HG03565 (cell line): ENCODE measurements around the gene MBNL3.
A peak's percentile ranks its signal among the peaks of the same experiment; 100 is the strongest.

Experiments
- ATAC-seq: cut with Tn5 transposase; IDR thresholded peaks from one replicate; pipeline ENCODE4 v1.9.1; 2021; ENCODE audit warnings: mild to moderate bottlenecking, moderate library complexity; ENCODE audit not compliant: unreplicated experiment

Gene MBNL3

DNA sequence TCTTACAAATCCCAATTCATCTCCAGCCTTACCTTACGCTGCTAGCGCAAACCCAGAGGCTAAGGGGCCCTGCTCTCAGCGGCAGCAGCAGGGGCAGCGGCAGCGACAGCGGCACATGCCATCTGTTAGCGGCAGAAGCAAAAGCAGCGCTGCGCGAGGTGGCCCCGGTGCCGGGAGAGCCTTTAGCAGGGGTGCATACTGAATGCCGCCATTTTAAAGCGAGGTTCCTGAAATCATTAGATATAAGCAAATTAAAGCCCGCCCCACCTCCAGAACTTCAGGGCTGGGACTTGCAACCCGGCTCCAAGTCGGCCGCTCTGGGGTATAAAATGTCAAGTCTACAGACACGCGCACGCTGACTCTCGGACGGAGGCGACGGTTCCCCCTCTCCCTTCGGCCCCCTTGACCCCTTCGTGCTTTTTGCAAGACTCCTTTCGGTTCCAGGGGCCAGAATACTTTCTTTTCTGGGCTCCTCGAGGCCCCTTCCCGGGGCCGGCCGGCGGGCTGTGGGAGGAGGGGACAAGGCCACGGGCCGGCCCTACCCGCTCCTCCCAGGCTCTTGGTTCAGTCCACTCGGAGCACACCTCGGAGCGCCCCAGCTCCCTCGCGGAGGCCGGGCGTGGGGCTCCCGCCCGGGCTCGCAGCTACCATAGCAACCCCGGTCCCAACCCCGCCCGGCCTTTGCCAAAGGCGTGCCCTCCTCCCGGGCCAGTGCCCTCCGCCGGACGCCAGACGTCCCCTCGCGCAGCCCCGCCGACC is at the start of gene MBNL3:
TSS of gene MBNL3 (minus strand) at position 220 of the 759 bp plus-strand sequence. CDS start 49,427 bp downstream, outside the sequence.
- ATAC-seq, result peak; percentile 37

- ATAC-seq, result no peak
These were observed 44.6 kb upstream of the MBNL3 start for GRCh38 chrX:132533409-132533808.

DNA sequence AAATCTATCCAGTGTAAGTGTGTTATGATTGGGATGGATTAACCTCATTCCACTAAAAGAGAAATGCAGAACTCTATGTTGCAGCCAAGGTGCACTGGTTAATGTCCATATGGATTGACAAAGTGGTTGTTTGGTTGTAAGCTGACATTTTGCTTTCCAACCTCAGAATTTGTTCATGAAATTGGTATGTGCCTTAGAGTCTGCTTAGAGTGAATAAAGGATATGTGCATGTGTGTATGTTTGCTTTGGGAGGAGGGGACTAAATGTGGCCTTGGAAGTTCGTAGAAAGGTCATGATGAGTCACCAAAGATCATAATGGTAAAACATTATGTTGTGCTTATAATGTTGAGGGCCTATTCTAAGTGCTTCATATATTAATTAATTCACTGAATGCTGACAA is 44.1 kb upstream of the MBNL3 start:
- ATAC-seq, result no peak

DNA sequence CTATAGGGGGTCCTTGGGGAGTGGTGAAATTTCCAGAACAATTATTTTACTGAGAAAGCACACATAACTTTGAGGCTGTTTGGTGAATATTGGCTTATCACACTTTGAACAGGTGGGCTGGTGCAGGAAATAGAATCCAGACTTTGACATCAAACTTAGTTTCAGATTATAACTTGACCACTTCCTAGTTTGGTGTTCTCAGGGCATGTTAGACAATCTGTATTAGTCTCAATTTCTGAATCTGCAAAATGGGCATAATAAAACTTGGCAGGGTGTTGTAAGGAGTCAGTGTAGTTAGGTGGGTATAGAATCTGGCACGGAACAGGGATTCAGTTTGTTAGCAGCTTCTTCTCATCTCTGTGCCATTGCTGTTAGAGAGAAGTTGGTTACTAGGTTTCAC is 43.3 kb upstream of the MBNL3 start:
- no peak for ATAC-seq

- ATAC-seq, result no peak
These were observed 32.0 kb upstream of the MBNL3 start for GRCh38 chrX:132520792-132521191.

GRCh38 chrX:132520213-132520612 is 31.4 kb upstream of the MBNL3 start:
- no peak for ATAC-seq

DNA sequence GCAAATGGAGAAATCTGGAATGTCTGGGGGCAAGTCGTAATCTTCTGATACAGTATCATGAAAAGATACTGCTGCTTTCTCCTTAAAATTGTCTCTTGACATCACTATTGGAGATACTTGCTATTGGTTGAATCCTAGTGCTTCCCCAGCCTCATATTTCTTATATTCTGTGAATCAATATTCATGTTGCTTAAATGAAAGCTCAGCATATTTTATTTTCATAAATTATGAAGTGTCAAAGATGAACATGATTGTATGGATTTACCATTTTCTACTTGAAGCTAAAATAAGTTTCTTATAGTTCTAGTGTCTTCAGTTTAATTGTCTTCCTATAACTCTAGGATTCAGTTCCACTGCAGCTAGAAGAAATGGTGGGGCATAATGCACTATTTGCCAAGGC is 29.6 kb upstream of the MBNL3 start:
- no peak for ATAC-seq

DNA sequence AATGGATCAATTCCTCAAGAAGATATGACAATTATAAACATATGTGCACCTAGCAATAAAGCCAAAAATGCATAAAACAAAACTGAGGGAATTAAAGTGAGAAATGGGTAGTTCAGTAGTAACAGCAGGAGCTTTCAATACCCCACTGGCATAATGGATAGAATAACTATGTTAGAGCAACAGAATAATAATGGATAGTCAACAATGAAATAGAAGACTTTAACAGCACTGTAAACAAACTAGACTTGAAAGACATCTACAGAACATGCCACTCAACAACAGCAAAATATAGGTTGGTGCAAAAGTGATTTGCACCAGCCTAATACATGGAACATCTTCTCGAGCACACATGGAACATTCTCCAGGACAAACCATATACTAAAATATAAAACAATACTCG is 20.0 kb upstream of the MBNL3 start:
- ATAC-seq, result no peak

DNA sequence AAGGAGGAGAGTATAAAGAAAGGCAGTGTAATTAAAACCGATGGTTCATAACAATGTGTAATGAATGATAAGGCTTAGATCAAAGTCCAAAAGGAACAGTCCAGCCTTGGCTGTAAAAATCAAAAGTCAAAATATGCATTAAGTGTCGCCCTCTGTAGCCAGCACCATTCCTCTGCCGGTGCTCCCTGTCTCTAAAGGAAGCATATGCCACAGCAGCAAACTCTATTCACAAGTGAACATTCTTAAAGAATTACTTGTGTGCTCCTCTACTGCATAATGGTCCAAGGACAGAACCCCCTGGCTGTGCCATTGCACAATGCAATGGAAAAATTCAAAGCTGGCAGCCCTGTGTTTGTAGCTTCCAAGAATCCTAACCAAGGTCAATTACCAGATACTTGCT is 16.3 kb upstream of the MBNL3 start:
- no peak for ATAC-seq

- no peak for ATAC-seq
These were observed 15.6 kb upstream of the MBNL3 start for GRCh38 chrX:132504417-132504816.

GRCh38 chrX:132501606-132502005 is 12.8 kb upstream of the MBNL3 start:
- ATAC-seq, result no peak

DNA sequence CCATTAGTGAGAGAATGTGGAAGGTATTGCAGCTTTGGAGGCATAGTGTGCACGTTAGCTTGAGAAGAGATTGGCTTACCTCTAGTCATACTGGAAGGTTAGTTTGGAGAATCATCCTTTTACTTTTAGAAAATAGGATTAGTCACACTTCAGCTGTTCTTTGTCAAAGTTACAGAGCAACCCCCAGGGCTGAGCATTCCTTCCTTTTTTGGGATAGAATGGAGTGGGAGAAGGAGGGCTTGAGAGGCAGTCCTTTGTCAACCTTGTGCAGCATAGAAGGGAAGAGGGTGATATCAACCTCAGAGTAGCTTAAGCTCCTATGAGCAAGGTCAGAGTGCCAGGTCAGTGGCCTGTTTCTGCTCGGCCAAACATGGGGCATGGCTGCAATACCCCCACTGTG is 8.6 kb upstream of the MBNL3 start:
- no peak for ATAC-seq

DNA sequence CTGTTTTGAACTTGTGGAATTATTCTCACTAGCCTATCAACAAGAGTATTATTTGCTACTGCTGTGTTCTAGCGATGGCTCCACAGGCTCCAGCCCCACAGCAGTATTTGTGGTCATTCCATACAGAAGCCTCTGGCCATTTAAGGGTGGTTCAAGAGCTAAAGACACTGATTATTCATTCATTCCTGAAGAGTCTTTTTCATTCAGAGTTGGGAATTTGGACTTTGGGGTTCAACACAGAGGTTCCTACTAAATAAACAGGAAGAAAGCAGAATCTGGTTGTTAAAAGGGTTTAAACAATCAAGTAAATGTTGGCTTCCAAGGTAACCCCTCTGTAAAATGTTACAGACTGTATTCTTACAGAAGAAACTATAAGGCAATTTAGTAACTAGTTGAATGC is 4.3 kb upstream of the MBNL3 start:
- no peak for ATAC-seq

- peak; percentile 35 for ATAC-seq
These were observed 2.4 kb upstream of the MBNL3 start for GRCh38 chrX:132491191-132491590.

DNA sequence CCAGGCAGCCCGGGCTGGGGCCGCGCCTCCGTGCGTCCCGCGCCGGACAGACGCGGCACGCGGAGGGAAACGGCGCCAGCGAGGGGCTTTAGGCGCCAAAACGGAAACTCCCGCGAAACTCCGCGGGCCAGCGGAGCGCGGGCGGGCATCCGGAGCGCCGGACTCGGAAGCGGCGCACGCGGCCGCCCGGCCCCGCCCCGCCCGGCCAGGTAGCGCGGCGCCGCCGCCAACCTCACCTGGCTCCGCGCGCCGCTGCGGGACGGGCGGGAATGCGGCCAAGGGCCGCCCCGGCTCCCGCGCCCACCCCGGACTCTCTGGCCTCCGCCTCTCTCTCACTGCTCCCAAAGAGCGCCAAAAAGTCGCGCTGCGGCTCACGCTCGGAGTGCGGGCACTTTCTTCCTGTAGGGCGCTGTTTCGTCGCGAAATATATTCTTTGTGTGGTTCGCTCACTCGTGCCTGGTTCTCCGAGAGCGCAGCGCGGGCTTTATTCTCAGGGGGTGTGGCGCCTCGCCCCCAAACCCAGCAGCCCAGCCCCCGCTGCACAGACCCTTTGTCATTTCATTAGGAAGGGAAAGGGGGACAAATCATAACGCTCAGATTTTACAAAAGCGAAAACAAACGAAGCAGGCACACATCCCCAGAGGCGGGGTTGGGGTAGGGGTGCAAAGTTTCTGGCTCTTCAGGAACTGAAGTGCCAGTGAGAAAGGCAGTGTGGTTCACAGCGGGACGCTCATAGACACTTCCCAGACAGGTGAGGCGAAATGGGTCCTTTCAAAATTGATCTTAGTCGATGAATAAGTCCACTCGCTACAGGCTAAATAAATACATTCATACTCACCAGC is 961 bp upstream of the MBNL3 start:
- ATAC-seq, result peak; percentile 26

GRCh38 chrX:132488180-132488705 is 595 bp downstream of the MBNL3 start:
- no peak for ATAC-seq

DNA sequence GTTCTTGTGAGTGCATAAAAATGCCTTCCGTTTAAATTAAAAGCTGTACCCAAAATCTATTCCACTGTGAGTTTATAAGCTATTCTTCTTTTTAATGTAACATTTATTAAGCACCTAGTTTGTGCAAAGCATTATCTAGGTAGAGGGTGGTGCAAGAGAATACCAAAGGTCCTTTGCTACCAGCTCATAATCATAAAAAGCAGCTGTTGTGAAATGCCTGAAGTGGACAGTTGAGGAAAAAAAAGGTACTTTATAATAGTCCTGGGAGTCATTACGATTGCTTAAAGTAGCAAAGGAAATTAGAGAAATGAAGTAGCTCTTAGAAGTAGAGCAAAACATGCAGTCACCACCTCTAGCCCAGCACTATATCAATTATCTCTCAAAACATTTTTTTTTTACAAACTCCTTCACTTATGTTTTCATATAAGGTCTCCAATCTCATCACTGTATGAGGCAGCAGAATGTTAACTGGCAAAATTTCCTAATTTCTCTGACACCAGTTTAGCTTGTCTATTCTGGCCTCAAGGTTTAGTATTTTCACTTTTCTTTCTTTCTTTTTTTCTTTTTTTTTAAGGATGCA is 2.1 kb downstream of the MBNL3 start:
- ATAC-seq, result no peak

DNA sequence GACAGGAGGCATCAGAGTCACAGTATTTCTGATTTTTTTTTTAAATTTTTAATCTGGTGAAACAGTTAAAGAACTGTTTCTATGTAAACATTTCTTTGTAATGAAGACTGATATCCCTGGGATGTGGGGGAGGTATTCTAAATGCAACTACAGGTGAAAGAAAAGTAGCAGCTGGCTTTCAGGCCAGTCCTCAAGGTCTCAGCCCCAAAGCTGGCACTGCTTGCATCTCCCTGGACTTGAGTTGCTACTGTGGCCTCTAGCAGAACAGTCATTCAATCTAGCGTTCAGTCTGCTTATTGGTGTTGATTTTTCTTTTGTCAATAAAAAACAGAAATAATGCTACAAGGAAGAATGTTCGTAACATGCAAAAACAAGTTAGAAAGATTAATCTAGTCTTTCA is 4.9 kb downstream of the MBNL3 start:
- no peak for ATAC-seq

DNA sequence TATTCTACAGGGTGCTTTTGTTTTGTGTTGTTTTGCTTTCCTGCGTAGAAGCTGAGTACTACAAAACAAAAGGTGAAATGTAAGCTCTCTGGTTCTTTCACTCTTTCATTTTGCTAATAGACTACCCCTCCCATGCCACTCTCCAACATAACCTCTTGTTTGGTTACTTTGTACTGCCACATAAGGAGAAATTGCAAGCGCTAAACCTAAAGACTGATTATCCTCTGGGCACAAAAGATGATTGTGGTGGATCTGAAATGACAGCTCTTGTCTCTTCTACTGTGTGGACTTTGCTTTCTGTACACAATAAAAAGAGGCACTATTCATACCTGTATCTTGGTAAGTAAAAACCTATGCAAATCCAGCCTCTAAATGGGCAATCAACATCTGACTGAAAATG is 5.3 kb downstream of the MBNL3 start:
- no peak for ATAC-seq

- ATAC-seq, result no peak
These were observed 6.2 kb downstream of the MBNL3 start for GRCh38 chrX:132482632-132483031.

DNA sequence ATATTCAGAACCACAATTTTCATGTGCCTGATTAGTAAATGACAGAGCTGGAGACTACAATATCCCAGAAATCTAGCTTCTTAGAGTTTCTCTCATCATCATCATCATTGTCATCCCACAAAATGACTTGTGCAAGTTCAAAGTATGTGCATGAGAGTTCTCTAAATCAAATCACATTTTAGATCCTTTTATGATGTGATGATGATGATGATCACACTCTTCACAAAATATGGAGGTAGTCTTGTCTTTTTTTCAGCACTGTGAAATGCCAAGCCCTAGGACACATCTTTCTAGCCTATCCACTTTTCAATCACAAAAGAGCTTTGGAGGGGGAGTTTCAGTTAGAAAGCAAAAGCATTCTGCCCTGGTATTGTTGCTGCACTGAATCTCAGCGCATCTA is 7.4 kb downstream of the MBNL3 start:
- ATAC-seq, result no peak
